Stimulated activated CD8-positive, alpha-beta memory T cell treated with anti-CD3 and anti-CD28 coated beads, Interleukin-7, amount 100 ng/mL, for 24 hours (primary cell): Measurements from ENCODE around the gene CRYBA4.

ENCODE experiments used
- DNase-seq: peaks from one replicate; pipeline ENCODE4 v3.0.0-alpha.2; 2020; ENCODE audit warnings: low read depth

The CRYBA4 gene

GRCh38 chr22:26624803-26625202 lies 3.0 kb downstream of the CRYBA4 start:
- DNase-seq: no peak

- no peak for DNase-seq
Observed at GRCh38 chr22:26629988-26630761, 8.4 kb downstream of the CRYBA4 start.

- DNase-seq: no peak
Observed at GRCh38 chr22:26631282-26631681, 9.5 kb downstream of the CRYBA4 start.

GRCh38 chr22:26632422-26633155 lies 10.8 kb downstream of the CRYBA4 start:
- no peak for DNase-seq

GRCh38 chr22:26634189-26634588 lies 12.4 kb downstream of the CRYBA4 start:
- no peak for DNase-seq

- no peak for DNase-seq
Observed at GRCh38 chr22:26635117-26635516, 13.4 kb downstream of the CRYBA4 start.

- no peak for DNase-seq
Observed at GRCh38 chr22:26636296-26636695, 14.5 kb downstream of the CRYBA4 start.

- DNase-seq: peak; percentile 64
Observed at GRCh38 chr22:26642465-26643417, 21.0 kb downstream of the CRYBA4 start.

- no peak for DNase-seq
Observed at GRCh38 chr22:26643418-26644100, 21.8 kb downstream of the CRYBA4 start.

GRCh38 chr22:26646158-26646557 lies 24.4 kb downstream of the CRYBA4 start:
- DNase-seq: no peak

- DNase-seq: no peak
Observed at GRCh38 chr22:26648011-26648497, 26.3 kb downstream of the CRYBA4 start.

- DNase-seq: no peak
Observed at GRCh38 chr22:26648528-26649388, 27.0 kb downstream of the CRYBA4 start.

GRCh38 chr22:26650722-26651421 lies 29.1 kb downstream of the CRYBA4 start:
- no peak for DNase-seq

GRCh38 chr22:26651815-26652214 lies 30.1 kb downstream of the CRYBA4 start:
- DNase-seq: no peak

GRCh38 chr22:26656891-26657851 lies 35.4 kb downstream of the CRYBA4 start, which contains the start of gene MIAT:
MIAT (plus strand) TSS chr22:26657588.
- peak; percentile 45 for DNase-seq

GRCh38 chr22:26658161-26658560 lies 36.4 kb downstream of the CRYBA4 start:
- DNase-seq: no peak

GRCh38 chr22:26658671-26659478 lies 37.1 kb downstream of the CRYBA4 start:
- peak; percentile 73 for DNase-seq

GRCh38 chr22:26660356-26660755 lies 38.6 kb downstream of the CRYBA4 start:
- DNase-seq: no peak
